Measurements from ENCODE around the gene DLGAP1.
"Not testable (repeated sequence)": the region's sequence is repeated elsewhere in the genome, so short reads cannot be mapped to it uniquely, and the experiment has no call there.

The DLGAP1 gene

GRCh38 chr18:4077204-4077603 is 377.9 kb downstream of the DLGAP1 start:
- DNase-seq (ENCODE audit: low read depth) = no peak

GRCh38 chr18:4074647-4075046 is 380.5 kb downstream of the DLGAP1 start:
- no peak for DNase-seq (ENCODE audit: low read depth)

- DNase-seq (ENCODE audit: low read depth) = no peak
Observed at GRCh38 chr18:4069183-4069582, 385.9 kb downstream of the DLGAP1 start.

GRCh38 chr18:4068552-4069158 is 386.5 kb downstream of the DLGAP1 start:
- DNase-seq (ENCODE audit: low read depth) = no peak

GRCh38 chr18:4063545-4063944 is 391.6 kb downstream of the DLGAP1 start:
- DNase-seq (ENCODE audit: low read depth) = no peak

- DNase-seq (ENCODE audit: low read depth) = no peak
Observed at GRCh38 chr18:4060427-4061281, 394.5 kb downstream of the DLGAP1 start.

GRCh38 chr18:4058179-4058578 is 396.9 kb downstream of the DLGAP1 start:
- no peak for DNase-seq (ENCODE audit: low read depth)

- no peak for DNase-seq (ENCODE audit: low read depth)
Observed at GRCh38 chr18:4040391-4041092, 414.6 kb downstream of the DLGAP1 start.

GRCh38 chr18:4035521-4035920 is 419.6 kb downstream of the DLGAP1 start:
- DNase-seq (ENCODE audit: low read depth) = no peak

- DNase-seq (ENCODE audit: low read depth) = not testable (repeated sequence)
Observed at GRCh38 chr18:4034815-4035214, 420.3 kb downstream of the DLGAP1 start.

GRCh38 chr18:4026542-4026941 is 428.6 kb downstream of the DLGAP1 start:
- DNase-seq (ENCODE audit: low read depth) = no peak

- DNase-seq (ENCODE audit: low read depth) = no peak
Observed at GRCh38 chr18:4024702-4025101, 430.4 kb downstream of the DLGAP1 start.

GRCh38 chr18:4022749-4023148 is 432.4 kb downstream of the DLGAP1 start:
- DNase-seq (ENCODE audit: low read depth) = not testable (repeated sequence)

- DNase-seq (ENCODE audit: low read depth) = no peak
Observed at GRCh38 chr18:4020026-4020425, 435.1 kb downstream of the DLGAP1 start.

- DNase-seq (ENCODE audit: low read depth) = no peak
Observed at GRCh38 chr18:4017480-4017879, 437.6 kb downstream of the DLGAP1 start.

GRCh38 chr18:4016391-4017049 is 438.6 kb downstream of the DLGAP1 start:
- no peak for DNase-seq (ENCODE audit: low read depth)

- DNase-seq (ENCODE audit: low read depth) = no peak
Observed at GRCh38 chr18:4007846-4008245, 447.3 kb downstream of the DLGAP1 start.

GRCh38 chr18:4004183-4004829 is 450.8 kb downstream of the DLGAP1 start:
- DNase-seq (ENCODE audit: low read depth) = no peak

GRCh38 chr18:3998698-3999333 is 456.3 kb downstream of the DLGAP1 start:
- no peak for DNase-seq (ENCODE audit: low read depth)

GRCh38 chr18:3995476-3996102 is 459.5 kb downstream of the DLGAP1 start:
- DNase-seq (ENCODE audit: low read depth) = peak; percentile 22
